Smooth muscle cell (in vitro differentiated cells): ENCODE measurements around the gene PCID2. TPM values are rescaled to one million over a fixed set of nuclear protein-coding genes. Genes with fewer than 3 reads are reported as not detected.

Source experiments
- DNase-seq: peaks from one replicate; lab custom pipeline; 2025; ENCODE audit not compliant: unreplicated experiment; lab: John Stamatoyannopoulos, UW
- H2AFZ ChIP-seq: fragments of 200-600 bp; sonication (generic); 2 replicates; pipeline ENCODE4 v1.6.0; 2016; ENCODE audit warnings: antibody characterized with exemption, low read depth, mild to moderate bottlenecking
- H3F3A ChIP-seq: fragments of 200-600 bp; sonication (generic); 2 replicates; pipeline ENCODE4 v1.6.0; 2017; ENCODE audit warnings: antibody characterized with exemption, low read depth
- H3K27ac ChIP-seq: fragments of 200-600 bp; sonication (generic); 2 replicates; pipeline ENCODE4 v1.5.1; 2016; ENCODE audit warnings: low read depth, mild to moderate bottlenecking
- H3K27me3 ChIP-seq: fragments of 200-600 bp; sonication (generic); 2 replicates; pipeline ENCODE4 v1.6.1; 2016; ENCODE audit warnings: low read depth, mild to moderate bottlenecking
- H3K36me3 ChIP-seq: fragments of 200-600 bp; sonication (generic); 2 replicates; pipeline ENCODE4 v1.5.1; 2016; ENCODE audit warnings: low read depth
- H3K4me1 ChIP-seq: fragments of 200-600 bp; sonication (generic); 2 replicates; pipeline ENCODE4 v1.5.1; 2016; ENCODE audit warnings: low read depth
- H3K4me2 ChIP-seq: fragments of 200-600 bp; sonication (generic); 2 replicates; pipeline ENCODE4 v1.6.0; 2016; ENCODE audit warnings: mild to moderate bottlenecking
- H3K4me3 ChIP-seq: fragments of 200-600 bp; sonication (generic); 2 replicates; pipeline ENCODE4 v1.5.1; 2016; ENCODE audit warnings: mild to moderate bottlenecking
- H3K79me2 ChIP-seq: fragments of 200-600 bp; sonication (generic); 2 replicates; pipeline ENCODE4 v1.6.0; 2016; ENCODE audit warnings: low read depth, mild to moderate bottlenecking
- H3K9ac ChIP-seq: fragments of 200-600 bp; sonication (generic); 2 replicates; pipeline ENCODE4 v1.6.0; 2016; ENCODE audit warnings: low read depth
- H3K9me3 ChIP-seq: fragments of 200-600 bp; sonication (generic); replicated peaks from 2 replicates; pipeline ENCODE4 v1.5.1; 2016; ENCODE audit warnings: low read depth
- H4K20me1 ChIP-seq: fragments of 200-600 bp; sonication (generic); 2 replicates; pipeline ENCODE4 v1.6.0; 2016; ENCODE audit warnings: low read depth
- CTCF ChIP-seq: fragments of 200-600 bp; sonication (generic); IDR thresholded peaks from 2 replicates; pipeline ENCODE4 v1.5.1; 2017; ENCODE audit warnings: borderline replicate concordance, mild to moderate bottlenecking, antibody characterized with exemption; ENCODE audit not compliant: insufficient read depth, poor library complexity, severe bottlenecking
- WGBS: methylation state at CpG from one replicate; pipeline ENCODE4 v1.1.7; 2016; ENCODE audit warnings: low lambda C conversion rate; 5-methylcytosine and 5-hydroxymethylcytosine counted together
- polyA plus RNA-seq: library from polyadenylated mRNA; unstranded; fragments of >200 nt; fragmentation: Nextera tagmentation; extraction: Ambion mirVana; gene quantifications from 2 replicates; pipeline ENCODE4 v1.2.1, GENCODE V29; 2016
- total RNA-seq: library from RNA; depleted of rRNA; stranded (reverse); fragments of >200 nt; gene quantifications from 2 replicates; pipeline ENCODE4 v1.2.3, GENCODE V29; 2014

PCID2 gene
- total and polyA plus RNA-seq, 2 experiments from 2014 or later = 27.1 to 32.5 TPM

- Histone ChIP-seq H3F3A (no peaks in the 10 kb centered on the region), H3K4me1 (no peaks in the 10 kb centered on the region), H3K79me2 (peaks cover 15% of the 10 kb centered on the region), H3K4me3 (no peak overlapping the region), H3K4me2 (no peak overlapping the region), H3K27me3 (no peaks in the 10 kb centered on the region), H3K9me3 (no peaks in the 10 kb centered on the region), H3K27ac (no peak overlapping the region), H4K20me1 (peaks cover 22% of the 10 kb centered on the region), H2AFZ (no peak overlapping the region), H3K36me3 (no peaks in the 10 kb centered on the region), H3K9ac (no peak overlapping the region)
- DNase-seq = no peak
- TF ChIP-seq CTCF = no peak
- WGBS = 98% methylated on average over 5 of the region's 5 CpGs
Measured at GRCh38 chr13:113229161-113229560, 20.7 kb upstream of the PCID2 start.

- no peaks in the 10 kb centered on the region for H3K27me3 ChIP-seq
- H3K27ac ChIP-seq = no peak overlapping the region
- peaks cover 41% of the 10 kb centered on the region for H4K20me1 ChIP-seq
- no peak overlapping the region for H2AFZ ChIP-seq
- H3K9me3 ChIP-seq = no peaks in the 10 kb centered on the region
- no peak for TF ChIP-seq CTCF
- H3K4me1 ChIP-seq = no peaks in the 10 kb centered on the region
- H3K36me3 ChIP-seq = no peaks in the 10 kb centered on the region
- no peak overlapping the region for H3K4me2 ChIP-seq
- no peak for DNase-seq
- WGBS = 84% methylated on average over 7 of the region's 7 CpGs
- H3K9ac ChIP-seq = no peak overlapping the region
- peaks cover 23% of the 10 kb centered on the region for H3K79me2 ChIP-seq
- H3F3A ChIP-seq = no peaks in the 10 kb centered on the region
- H3K4me3 ChIP-seq = no peak overlapping the region
Measured at GRCh38 chr13:113226873-113227450, 18.5 kb upstream of the PCID2 start.

- Histone ChIP-seq H3F3A (no peaks in the 10 kb centered on the region), H3K9me3 (no peaks in the 10 kb centered on the region), H3K4me1 (no peaks in the 10 kb centered on the region), H3K36me3 (no peaks in the 10 kb centered on the region), H3K4me2 (no peak overlapping the region), H3K79me2 (peaks cover 38% of the 10 kb centered on the region), H3K27me3 (no peaks in the 10 kb centered on the region), H3K9ac (no peak overlapping the region), H4K20me1 (peaks cover 52% of the 10 kb centered on the region), H3K27ac (no peak overlapping the region), H3K4me3 (no peak overlapping the region), H2AFZ (no peak overlapping the region)
- TF ChIP-seq CTCF = no peak
- WGBS = 97% methylated on average over 7 of the region's 7 CpGs
- no peak for DNase-seq
Measured at GRCh38 chr13:113225515-113225914, 17.0 kb upstream of the PCID2 start.

GRCh38 chr13:113224486-113224885 lies 16.0 kb upstream of the PCID2 start:
- no peak overlapping the region for H3K9ac ChIP-seq
- no peaks in the 10 kb centered on the region for H3F3A ChIP-seq
- no peaks in the 10 kb centered on the region for H3K9me3 ChIP-seq
- DNase-seq = no peak
- no peak overlapping the region for H3K4me2 ChIP-seq
- H3K27me3 ChIP-seq = no peaks in the 10 kb centered on the region
- H3K27ac ChIP-seq = no peak overlapping the region
- WGBS = 96% methylated on average over 10 of the region's 10 CpGs
- no peak for TF ChIP-seq CTCF
- H2AFZ ChIP-seq = no peak overlapping the region
- no peaks in the 10 kb centered on the region for H3K36me3 ChIP-seq
- H3K4me1 ChIP-seq = no peaks in the 10 kb centered on the region
- H3K79me2 ChIP-seq = peaks cover 48% of the 10 kb centered on the region
- H3K4me3 ChIP-seq = no peak overlapping the region
- peaks cover 62% of the 10 kb centered on the region for H4K20me1 ChIP-seq
